OCI-LY1 (cell line): ENCODE results near the gene CIAPIN1.

Experiments used
- H2AFZ ChIP-seq: fragments of 200-600 bp; sonication (generic), shearing (Covaris generic); 2 replicates; pipeline ENCODE4 v1.6.0; 2014; ENCODE audit warnings: antibody characterized with exemption, mild to moderate bottlenecking, low read length
- H3F3A ChIP-seq: fragments of 200-600 bp; sonication (generic), shearing (Covaris generic); 2 replicates; pipeline ENCODE4 v1.6.0; 2014; ENCODE audit warnings: mild to moderate bottlenecking, antibody characterized with exemption, low read length, moderate library complexity; ENCODE audit not compliant: insufficient read depth
- H3K27ac ChIP-seq: fragments of 200-600 bp; sonication (generic); 2 replicates; pipeline ENCODE4 v1.5.1; 2014; ENCODE audit warnings: low read length, mixed run types, mild to moderate bottlenecking, low read depth; ENCODE audit not compliant: poor library complexity, severe bottlenecking
- H3K27me3 ChIP-seq: fragments of 200-600 bp; sonication (generic); 2 replicates; pipeline ENCODE4 v1.6.0; 2014; ENCODE audit warnings: antibody characterized with exemption, mild to moderate bottlenecking, low read length, moderate library complexity; ENCODE audit not compliant: insufficient read depth
- H3K36me3 ChIP-seq: fragments of 200-600 bp; sonication (generic); 2 replicates; pipeline ENCODE4 v1.6.1; 2014; ENCODE audit warnings: mild to moderate bottlenecking, antibody characterized with exemption, low read length, moderate library complexity, mixed read lengths; ENCODE audit not compliant: insufficient read depth
- H3K4me1 ChIP-seq: fragments of 200-600 bp; sonication (generic); 2 replicates; pipeline ENCODE4 v1.5.1; 2014; ENCODE audit warnings: mild to moderate bottlenecking, low read length, moderate library complexity; ENCODE audit not compliant: insufficient read depth, severe bottlenecking
- H3K4me2 ChIP-seq: fragments of 200-600 bp; sonication (generic), shearing (Covaris generic); 2 replicates; pipeline ENCODE4 v1.6.1; 2014; ENCODE audit warnings: low read length
- H3K4me3 ChIP-seq: fragments of 200-600 bp; sonication (generic); 2 replicates; pipeline ENCODE4 v1.5.1; 2014; ENCODE audit warnings: low read length, low read depth, mild to moderate bottlenecking, mixed read lengths; ENCODE audit not compliant: poor library complexity, severe bottlenecking
- H3K79me2 ChIP-seq: fragments of 200-600 bp; shearing (Covaris generic); 2 replicates; pipeline ENCODE4 v1.6.1; 2016; ENCODE audit warnings: mixed run types, low read length, mixed read lengths; ENCODE audit not compliant: insufficient read depth
- H3K9ac ChIP-seq: fragments of 200-600 bp; sonication (generic), shearing (Covaris generic); 2 replicates; pipeline ENCODE4 v1.6.1; 2014; ENCODE audit warnings: mild to moderate bottlenecking, low read length, mixed read lengths
- H3K9me2 ChIP-seq: fragments of 200-600 bp; sonication (generic), shearing (Covaris generic); 2 replicates; pipeline ENCODE4 v1.6.1; 2014; ENCODE audit warnings: low read depth, mild to moderate bottlenecking, low read length, mixed read lengths
- H3K9me3 ChIP-seq: fragments of 200-600 bp; shearing (Covaris generic); 2 replicates; pipeline ENCODE4 v1.6.1; 2014; ENCODE audit warnings: low read length, mixed read lengths
- H4K20me1 ChIP-seq: fragments of 200-600 bp; sonication (generic), shearing (Covaris generic); 2 replicates; pipeline ENCODE4 v1.6.0; 2016; ENCODE audit warnings: mild to moderate bottlenecking, low read length; ENCODE audit not compliant: insufficient read depth
- EZH2 ChIP-seq: fragments of 200-600 bp; sonication (generic), shearing (Covaris generic); IDR thresholded peaks from 2 replicates; pipeline ENCODE4 v1.8.0; 2017; ENCODE audit warnings: borderline replicate concordance, mixed run types, mild to moderate bottlenecking, antibody characterized with exemption, low read length, moderate library complexity, mixed read lengths
- TF ChIP-seq, protein P1 (sequence below): fragments of 200-600 bp; sonication (generic), shearing (Covaris generic); IDR thresholded peaks from 2 replicates; pipeline ENCODE4 v1.5.1; 2017; ENCODE audit warnings: mild to moderate bottlenecking, antibody characterized with exemption, low read length, moderate library complexity, mixed read lengths

The CIAPIN1 gene

DNA sequence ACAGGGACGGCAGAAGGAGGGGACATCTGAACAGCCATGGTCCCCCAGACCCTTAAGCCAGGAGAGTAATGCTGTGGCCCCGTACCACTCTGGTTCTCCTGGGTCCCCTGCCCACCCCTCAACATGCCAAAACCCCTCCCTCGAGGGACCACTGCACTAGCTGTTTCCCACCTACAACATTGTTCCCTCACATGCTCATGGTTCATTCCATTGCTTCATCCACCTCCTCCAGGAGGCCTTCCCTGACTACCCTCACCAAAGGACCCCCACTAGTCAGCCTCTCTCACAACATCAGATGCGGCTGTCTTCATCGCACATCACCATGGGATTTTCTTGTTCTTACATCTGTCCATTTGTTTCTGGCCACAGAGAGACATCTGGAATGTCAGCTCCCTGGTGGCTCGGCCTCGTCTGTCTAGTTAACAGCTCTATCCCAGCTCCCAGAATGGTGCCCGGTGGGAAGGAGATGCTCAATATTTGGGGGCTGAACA lies 37.4 kb upstream of the CIAPIN1 start:
- H3K36me3 ChIP-seq: no peaks in the 10 kb centered on the region
- no peak overlapping the region for H3K4me2 ChIP-seq
- TF ChIP-seq, protein P1, sequence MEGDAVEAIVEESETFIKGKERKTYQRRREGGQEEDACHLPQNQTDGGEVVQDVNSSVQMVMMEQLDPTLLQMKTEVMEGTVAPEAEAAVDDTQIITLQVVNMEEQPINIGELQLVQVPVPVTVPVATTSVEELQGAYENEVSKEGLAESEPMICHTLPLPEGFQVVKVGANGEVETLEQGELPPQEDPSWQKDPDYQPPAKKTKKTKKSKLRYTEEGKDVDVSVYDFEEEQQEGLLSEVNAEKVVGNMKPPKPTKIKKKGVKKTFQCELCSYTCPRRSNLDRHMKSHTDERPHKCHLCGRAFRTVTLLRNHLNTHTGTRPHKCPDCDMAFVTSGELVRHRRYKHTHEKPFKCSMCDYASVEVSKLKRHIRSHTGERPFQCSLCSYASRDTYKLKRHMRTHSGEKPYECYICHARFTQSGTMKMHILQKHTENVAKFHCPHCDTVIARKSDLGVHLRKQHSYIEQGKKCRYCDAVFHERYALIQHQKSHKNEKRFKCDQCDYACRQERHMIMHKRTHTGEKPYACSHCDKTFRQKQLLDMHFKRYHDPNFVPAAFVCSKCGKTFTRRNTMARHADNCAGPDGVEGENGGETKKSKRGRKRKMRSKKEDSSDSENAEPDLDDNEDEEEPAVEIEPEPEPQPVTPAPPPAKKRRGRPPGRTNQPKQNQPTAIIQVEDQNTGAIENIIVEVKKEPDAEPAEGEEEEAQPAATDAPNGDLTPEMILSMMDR: no peak
- no peak for TF ChIP-seq EZH2
- peaks cover 6% of the 10 kb centered on the region for H3K27me3 ChIP-seq
- H3K79me2 ChIP-seq: no peaks in the 10 kb centered on the region
- H3K27ac ChIP-seq: no peak overlapping the region
- no peaks in the 10 kb centered on the region for H3F3A ChIP-seq
- no peak overlapping the region for H3K9ac ChIP-seq
- no peak overlapping the region for H2AFZ ChIP-seq
- H3K9me3 ChIP-seq: no peaks in the 10 kb centered on the region
- H4K20me1 ChIP-seq: no peaks in the 10 kb centered on the region
- no peak overlapping the region for H3K4me3 ChIP-seq
- H3K4me1 ChIP-seq: peaks cover 5% of the 10 kb centered on the region
- H3K9me2 ChIP-seq: no peaks in the 10 kb centered on the region

DNA sequence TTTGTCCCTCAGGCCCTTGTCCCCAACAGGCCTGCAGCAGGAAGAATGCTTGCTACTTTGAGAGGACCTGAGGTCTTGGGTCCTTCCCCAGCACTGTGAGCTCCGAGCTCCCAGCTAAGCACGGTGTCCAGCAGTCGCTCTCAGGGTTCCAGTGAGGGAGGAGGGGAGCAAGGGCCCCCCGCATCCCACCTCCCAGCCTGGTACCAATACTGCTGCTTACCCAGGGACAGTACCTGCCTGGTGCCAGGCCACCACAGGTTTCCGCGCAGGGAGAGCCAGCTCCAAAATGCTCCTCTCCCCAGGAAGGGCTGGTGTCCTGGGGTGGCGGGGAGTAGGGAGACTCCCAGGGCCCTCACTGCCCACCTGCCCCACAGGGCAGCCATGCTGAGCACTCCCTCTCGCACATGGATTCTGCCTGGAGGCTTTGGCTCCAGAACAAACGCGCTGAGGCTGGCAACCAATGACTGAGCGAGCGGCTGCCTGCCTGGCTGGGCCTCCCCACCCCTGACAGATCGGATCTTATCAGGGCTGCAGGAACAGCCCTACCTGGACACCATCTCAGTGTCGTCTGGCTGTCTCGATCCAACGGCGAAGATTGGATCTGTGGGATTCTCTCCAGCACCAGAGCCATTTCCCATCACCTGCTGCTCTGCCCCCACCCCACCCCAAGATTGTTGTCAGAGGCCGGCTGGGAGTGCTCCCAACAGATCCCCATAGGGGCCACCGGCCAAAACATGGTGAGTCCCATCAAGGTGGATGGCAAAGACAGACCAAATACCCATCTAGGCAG lies 36.7 kb upstream of the CIAPIN1 start:
- Histone ChIP-seq H3K9ac (no peak overlapping the region), H3K4me1 (peaks cover 9% of the 10 kb centered on the region), H3K9me2 (no peaks in the 10 kb centered on the region), H3K9me3 (no peaks in the 10 kb centered on the region), H3K4me3 (no peak overlapping the region), H3K4me2 (no peak overlapping the region), H2AFZ (no peak overlapping the region), H3K36me3 (no peaks in the 10 kb centered on the region), H3F3A (no peaks in the 10 kb centered on the region), H3K27me3 (peaks cover 6% of the 10 kb centered on the region; the same call in 1 of the 2 replicates), H3K27ac (no peak overlapping the region), H4K20me1 (no peaks in the 10 kb centered on the region), H3K79me2 (no peaks in the 10 kb centered on the region)
- TF ChIP-seq EZH2: no peak
- TF ChIP-seq, protein P1: no peak

DNA sequence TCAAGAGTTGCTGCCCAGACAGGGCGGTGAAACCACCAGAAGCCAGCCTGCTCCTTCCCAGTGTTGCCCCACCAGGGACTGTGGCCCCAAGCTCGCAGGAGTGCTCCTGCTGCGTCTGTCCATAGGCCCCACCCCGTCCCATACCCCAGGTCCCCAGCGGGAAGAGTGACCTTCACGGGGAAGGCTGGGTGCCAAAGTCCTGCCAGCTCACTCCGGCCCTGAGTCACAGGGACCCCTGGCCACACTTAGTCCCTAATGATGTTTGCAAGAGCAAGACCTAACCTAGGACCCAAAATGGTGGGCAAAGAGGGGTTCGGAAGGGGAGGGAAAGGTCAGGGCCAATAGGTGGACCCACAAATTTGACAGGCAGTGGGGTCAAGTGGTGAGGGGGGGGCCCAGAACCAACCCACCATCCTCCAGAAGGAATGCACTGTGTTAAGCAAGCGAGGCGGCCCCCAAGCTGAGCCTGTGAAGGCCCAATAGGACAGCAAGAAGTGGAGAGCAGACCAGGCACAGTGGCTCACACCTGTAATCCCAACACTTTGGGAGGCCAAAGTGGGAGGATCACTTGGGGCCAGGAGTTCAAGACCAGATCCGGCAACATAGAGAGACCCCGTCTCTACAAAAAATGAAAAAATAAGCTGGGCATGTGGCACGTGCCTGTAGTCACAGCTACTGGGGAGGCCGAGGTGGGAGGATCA lies 35.8 kb upstream of the CIAPIN1 start:
- no peaks in the 10 kb centered on the region for H3F3A ChIP-seq
- H2AFZ ChIP-seq: no peak overlapping the region
- H3K27me3 ChIP-seq: peaks cover 6% of the 10 kb centered on the region; the same call in 1 of the 2 replicates
- no peaks in the 10 kb centered on the region for H3K36me3 ChIP-seq
- H3K4me2 ChIP-seq: no peak overlapping the region
- TF ChIP-seq, protein P1: no peak
- no peak for TF ChIP-seq EZH2
- H3K9me2 ChIP-seq: no peaks in the 10 kb centered on the region
- H3K79me2 ChIP-seq: no peaks in the 10 kb centered on the region
- no peaks in the 10 kb centered on the region for H4K20me1 ChIP-seq
- no peak overlapping the region for H3K9ac ChIP-seq
- no peak overlapping the region for H3K27ac ChIP-seq
- H3K9me3 ChIP-seq: no peaks in the 10 kb centered on the region
- H3K4me3 ChIP-seq: no peak overlapping the region
- peaks cover 9% of the 10 kb centered on the region for H3K4me1 ChIP-seq
